CD4-positive, alpha-beta T cell treated with Interleukin-17A for 1 hour (primary cell): ENCODE data around the gene HSF2BP.
"Not testable (repeated sequence)": the region's sequence is repeated elsewhere in the genome, so short reads cannot be mapped to it uniquely, and the experiment has no call there.

Experiments used
- DNase-seq: peaks from one replicate; pipeline ENCODE4 v3.0.0-alpha.2; 2020

Gene HSF2BP

DNA sequence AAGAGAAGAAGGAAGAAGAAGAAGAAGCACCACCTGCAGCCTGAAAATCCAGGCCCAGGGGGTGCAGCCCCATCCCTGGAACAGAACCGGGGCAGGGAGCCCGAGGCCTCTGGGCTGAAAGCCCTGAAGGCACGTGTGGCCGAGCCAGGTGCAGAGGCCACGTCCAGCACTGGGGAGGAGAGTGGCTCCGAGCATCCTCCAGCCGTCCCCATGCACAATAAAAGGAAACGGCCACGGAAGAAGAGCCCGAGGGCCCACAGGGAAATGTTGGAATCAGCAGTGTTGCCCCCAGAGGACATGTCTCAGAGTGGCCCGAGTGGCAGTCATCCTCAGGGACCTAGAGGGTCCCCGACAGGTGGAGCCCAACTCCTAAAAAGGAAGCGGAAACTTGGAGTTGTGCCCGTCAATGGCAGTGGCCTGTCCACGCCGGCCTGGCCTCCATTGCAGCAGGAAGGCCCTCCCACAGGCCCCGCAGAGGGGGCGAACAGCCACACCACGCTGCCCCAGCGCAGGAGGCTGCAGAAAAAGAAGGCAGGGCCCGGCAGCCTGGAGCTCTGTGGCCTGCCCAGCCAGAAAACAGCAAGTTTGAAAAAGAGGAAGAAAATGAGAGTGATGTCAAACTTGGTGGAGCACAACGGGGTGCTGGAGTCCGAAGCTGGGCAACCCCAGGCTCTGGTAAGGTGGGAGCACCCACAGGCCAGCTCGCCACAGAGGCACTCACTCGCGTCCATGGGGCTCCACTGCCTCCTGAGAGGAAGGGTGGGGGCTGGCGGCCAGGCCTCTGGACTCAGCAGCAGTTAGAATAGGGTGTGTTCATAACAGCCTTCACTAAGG lies 28.5 kb upstream of the HSF2BP start:
- no peak for DNase-seq

GRCh38 chr21:43686811-43687565 lies 27.7 kb upstream of the HSF2BP start:
- no peak for DNase-seq

DNA sequence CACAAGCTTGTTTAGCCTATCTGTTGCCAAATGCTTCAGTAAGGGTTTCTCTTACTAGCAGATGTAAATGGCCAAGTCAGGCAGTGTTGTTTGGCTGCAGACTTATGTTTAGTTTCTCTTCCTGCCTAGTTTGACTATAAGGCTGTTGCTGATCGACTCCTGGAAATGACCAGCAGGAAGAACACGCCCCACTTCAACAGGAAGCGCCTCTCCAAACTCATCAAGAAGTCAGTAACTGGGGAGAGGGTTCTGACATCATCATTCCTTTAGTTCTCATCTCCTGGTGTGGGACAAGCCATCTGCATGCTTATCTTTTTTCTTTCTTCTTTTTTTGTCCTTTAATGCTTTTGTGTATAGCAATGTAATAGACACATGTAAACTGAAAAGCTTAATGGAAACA lies 25.1 kb upstream of the HSF2BP start:
- DNase-seq = no peak

DNA sequence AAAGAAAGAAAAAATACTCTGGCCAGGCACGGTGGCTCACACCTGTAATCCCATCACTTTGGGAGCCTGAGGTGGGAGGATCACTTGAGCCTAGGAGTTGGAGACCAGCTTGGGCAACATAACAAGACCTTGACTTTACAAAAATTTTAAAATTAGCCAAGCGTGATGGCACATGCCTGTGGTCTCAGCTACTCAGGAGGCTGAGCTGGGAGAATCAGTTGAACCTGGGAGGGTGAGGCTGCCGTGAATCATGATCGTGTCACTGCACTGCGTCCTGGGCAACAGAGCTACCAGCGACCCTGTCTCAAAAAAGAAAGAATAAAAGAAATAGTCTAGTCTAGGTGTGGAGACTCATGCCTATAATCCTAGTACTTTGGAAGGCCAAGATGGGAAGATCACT lies 22.4 kb upstream of the HSF2BP start:
- DNase-seq = no peak

- DNase-seq = not testable (repeated sequence)
These were observed 21.1 kb upstream of the HSF2BP start for GRCh38 chr21:43680421-43680820.

DNA sequence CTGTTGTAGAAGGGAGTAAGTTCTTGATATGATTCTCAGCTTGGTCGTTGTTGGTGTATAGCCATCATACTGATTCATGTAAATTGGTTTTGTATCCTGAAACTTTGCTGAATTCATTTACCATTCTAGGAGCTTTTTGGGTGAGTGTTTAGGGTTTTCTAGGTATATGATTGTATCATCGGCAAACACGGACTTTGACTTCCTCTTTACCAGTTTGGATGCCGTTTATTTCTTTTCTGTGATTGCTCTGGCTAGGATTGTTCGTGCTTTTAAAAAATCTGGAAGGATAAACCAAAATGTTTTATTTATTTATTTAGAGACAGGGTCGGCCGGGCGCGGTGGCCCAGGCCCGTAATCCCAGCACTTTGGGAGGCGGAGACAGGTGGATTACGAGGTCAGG lies 20.7 kb upstream of the HSF2BP start:
- DNase-seq = no peak

DNA sequence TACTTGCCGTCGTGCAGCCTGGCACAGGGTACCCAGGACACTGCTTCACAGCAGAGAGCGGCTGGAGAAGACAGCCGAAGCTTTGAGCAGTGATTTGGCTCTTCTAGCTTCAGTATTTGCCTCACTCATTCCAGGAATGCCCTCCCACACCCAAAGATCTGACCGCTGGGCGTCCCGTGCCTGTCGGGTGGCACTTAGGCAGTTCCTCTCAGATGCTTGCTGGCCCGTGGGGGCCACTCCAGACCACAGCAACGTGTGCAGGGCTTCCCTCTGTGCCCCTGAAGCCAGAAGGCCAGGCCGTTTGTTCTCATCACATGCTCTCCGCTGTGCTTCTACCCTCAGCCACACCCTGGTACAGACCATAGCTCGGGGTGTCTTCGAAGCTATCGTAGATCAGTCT lies 17.1 kb upstream of the HSF2BP start:
- no peak for DNase-seq

DNA sequence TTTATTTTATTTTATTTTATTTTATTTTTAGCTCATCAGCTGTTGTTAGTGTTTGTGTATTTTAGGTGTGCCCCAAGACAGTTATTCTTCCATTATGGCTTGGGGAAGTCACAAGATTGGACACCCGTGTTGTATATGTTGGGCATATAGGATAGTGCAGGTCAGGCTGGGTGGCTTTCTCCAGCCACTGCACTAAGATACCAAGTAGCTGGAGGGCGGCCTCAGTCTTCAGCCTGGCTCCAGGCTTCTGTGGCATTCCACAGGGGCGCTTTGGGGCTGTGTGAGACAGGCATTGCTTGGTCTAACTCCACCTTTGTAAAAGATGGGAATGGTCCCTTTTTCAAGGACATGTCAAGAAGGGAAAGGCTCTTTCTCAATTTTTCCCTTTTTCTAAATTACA lies 16.6 kb upstream of the HSF2BP start:
- DNase-seq = no peak

- no peak for DNase-seq
These were observed 10.7 kb upstream of the HSF2BP start for GRCh38 chr21:43669828-43670605.

DNA sequence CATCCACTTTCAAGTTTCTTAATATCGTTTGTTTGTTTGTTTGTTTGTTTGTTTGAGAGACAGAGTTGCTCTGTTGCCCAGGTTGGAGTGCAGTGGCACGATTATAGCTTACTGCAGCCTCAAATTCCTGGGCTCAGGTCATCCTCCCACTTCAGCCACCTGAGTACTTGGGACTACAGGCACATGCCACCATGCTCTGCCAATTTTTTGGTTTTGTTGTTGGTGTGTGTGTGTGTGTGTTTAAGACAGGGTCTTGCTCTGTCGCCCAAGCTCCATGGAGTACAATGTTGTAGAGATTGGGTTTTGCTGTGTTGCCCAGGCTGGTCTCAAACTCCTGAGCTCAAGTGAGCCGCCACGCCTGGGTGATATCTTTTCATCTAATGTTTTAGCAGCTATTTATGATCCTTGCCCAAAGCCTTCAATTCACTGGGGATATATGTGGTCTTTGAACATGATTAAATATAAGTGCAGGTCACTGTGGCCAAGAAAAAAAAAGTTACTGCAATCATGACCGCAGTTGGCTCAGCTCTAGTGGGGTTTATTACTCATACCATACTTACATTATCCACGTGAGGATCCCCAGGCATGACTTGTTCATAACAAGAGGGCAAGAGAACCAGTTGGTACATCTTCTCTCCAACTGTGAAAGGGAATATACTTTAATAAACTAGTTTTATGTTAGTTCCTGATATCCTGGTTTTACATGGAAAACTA lies 8.1 kb upstream of the HSF2BP start:
- no peak for DNase-seq

GRCh38 chr21:43665879-43666278 lies 6.6 kb upstream of the HSF2BP start:
- DNase-seq = no peak

GRCh38 chr21:43664358-43664757 lies 5.1 kb upstream of the HSF2BP start:
- no peak for DNase-seq

DNA sequence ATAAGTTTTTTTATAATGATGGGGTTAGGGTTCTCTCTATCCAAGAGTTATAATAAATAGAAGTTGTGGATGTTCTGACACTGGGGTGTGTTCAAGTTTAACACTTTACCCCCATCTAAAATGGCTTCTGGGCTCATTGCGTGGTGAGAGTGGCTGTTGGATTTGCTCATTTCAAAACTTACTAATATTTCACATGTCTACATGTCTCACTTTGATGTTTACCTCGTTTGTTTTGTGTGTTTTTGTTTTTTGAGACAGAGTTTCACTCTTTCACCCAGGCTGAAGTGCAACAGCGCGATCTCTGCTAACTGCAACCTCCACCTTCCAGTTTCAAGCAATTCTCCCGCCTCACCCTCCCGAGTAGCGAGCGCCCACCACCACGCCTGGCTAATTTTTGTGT lies 3.7 kb upstream of the HSF2BP start:
- DNase-seq = no peak

DNA sequence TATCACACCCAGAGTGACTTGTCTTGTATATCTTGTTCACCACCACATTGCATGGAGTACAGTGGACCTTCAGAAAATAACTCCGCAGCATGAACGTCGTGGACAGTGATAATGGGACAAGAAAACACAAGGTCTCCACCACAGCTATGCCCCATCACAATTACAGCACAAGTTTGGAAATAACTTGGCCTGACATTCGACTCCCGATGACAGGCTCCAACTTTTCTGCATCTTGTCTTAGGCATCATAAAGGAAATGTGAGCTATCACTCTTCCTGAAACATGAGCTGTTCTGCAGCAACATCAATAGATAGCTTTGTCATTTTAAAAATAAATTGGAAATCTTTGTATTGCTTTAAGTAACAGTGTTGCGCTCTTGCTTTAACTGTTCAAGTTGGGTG lies 3.0 kb upstream of the HSF2BP start:
- DNase-seq = no peak

DNA sequence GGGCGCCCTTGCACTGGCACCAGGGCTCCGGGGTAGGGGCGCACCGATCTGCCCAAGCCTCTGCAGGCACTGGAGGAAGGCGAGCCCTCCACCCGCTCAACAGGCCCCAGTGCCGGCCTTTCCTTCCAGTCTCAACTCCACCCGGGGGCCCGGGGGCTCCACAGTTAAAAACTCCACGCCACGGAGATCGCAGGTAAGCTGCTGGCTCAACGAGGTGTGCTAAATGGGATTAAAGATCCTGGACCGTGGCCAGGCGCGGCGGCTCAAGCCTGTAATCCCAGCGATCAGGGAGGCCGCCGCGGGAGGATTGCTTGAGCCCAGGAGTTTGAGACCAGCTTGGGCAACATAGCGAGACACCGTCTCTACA lies 536 bp downstream of the HSF2BP start:
- DNase-seq = no peak

DNA sequence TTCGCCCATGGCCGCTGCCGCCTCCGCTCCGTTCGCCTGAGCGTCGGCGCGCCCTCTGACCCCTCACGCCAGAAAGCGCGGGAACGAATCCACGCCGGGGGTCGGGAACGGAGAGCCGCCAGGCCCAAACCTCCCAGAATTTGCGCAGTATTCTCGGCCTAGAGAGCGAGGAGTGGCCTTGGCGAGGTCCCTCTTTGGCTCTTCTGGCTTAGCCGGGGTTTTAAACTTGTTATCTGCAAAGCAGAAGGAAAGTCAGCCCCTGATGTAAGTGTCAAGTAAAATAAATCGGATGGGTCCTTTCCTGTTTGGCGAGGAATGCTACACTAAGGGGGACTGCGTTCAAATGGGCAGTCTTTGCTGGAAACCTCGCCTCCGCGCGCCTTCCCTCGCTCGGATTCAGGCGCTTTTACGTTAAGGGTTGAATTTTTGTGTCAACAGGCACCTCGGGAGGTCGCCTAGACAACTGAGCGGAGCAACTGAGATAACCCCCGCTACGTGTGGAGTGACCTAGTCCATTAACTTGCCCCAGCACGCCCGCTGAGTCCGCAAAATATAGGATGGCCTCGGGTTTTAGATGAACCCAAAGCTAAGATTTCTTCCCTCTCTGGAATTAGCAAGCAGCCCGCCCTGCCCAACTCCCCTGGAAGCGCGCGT lies 1.1 kb downstream of the HSF2BP start:
- no peak for DNase-seq

DNA sequence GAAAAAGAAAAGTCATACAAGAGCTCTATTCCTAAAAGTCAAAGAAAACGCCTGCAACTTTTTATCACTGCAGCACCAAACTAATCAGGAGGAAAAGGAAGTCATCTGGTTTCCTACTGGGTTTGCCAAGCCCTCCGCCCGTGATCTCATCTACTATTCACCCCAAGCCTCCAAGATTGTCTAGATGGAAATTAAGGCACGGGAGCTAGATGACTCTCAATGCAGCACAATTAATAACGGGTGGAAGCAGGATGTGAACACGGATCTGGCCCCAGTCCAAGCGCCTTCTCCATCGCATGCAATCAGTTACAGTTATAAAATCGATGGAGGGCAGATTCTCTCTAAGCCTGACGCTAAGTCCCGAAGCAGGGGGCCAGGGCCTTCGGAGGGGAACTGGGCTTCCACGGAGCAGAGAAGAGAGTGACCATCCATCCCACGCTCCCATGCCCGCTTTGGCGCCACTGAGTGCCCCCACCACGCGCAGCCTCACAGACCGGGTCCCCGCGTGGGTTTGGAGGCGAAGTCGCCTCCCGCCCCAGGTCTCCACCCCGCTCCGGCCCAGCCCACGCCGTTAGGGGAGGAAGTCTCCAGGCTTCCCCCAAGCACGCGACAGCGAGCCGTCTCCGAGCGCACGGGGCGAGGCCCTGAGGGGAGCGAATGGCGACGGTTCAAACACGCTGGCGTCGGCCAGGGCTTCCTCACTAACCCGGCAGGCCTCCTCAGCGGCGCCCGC lies 1.8 kb downstream of the HSF2BP start:
- no peak for DNase-seq

- DNase-seq = no peak
These were observed 4.3 kb downstream of the HSF2BP start for GRCh38 chr21:43654806-43655489.

DNA sequence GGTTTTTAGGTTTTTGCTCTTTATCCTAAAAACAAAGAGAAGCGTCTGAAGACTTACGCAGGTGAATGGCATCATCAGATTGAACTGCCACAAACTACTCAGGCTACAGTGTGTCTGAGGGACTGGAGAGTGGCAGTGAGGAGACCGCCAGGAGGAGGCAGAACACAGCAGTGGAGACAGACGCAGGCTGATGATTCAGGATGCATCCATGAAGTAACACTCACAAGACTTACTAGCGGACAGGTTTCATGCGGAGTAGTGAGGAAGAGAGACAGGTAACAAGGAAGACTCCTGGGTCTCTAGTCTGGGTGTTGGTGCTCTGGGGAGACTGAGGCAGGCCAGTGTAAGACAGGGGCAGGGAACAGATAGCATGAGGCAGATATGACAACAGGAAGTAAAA lies 5.7 kb downstream of the HSF2BP start:
- no peak for DNase-seq

DNA sequence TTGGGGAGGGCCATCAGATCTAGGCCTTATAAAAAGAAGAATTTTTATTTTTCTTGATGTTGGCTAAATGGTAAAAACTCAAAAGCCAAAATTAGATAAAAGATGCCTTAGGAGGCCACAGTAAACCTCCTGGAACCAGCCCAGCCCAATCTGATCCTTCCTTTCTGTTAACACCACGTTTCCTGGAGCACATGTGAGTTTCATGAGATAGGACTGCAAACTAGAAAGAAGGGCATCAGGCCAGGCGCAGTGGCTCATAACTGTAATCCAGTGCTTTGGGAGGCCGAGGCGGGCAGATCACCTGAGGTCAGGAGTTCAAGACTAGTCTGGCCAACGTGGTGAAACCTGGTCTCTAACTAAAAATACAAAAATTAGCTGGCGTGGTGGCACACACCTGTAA lies 6.7 kb downstream of the HSF2BP start:
- no peak for DNase-seq

- not testable (repeated sequence) for DNase-seq
These were observed 7.4 kb downstream of the HSF2BP start for GRCh38 chr21:43651926-43652325.
